H1 (cell line): ENCODE data around the gene TPP2. TPM values are rescaled to one million over a fixed set of nuclear protein-coding genes. Genes with fewer than 3 reads are reported as not detected.

Experiments used
- CTCF ChIA-PET: fragments of 300-600 bp; sonication (Branson Sonifier 250); formaldehyde crosslinking; loops from one replicate; lab custom pipeline; 2021; ENCODE audit not compliant: partially characterized antibody; lab: Charles Lee
- POLR2A ChIA-PET: fragments of 300-600 bp; sonication (Branson Sonifier 250); formaldehyde crosslinking; loops from one replicate; lab custom pipeline; 2021; ENCODE audit warnings: inconsistent platforms; ENCODE audit not compliant: partially characterized antibody; lab: Charles Lee
- DNase-seq, 2 experiments: peaks; one replicate each; pipeline versions ENCODE4 v3.0.0 to v3.0.0-alpha.2; 2010 to 2022; ENCODE audit warnings: low spot score in 2 of 2, low read depth in 1 of 2, mixed read lengths in 1 of 2
- FAIRE-seq: peaks from 2 replicates; lab custom pipeline; 2011; peaks lifted over from hg19 to GRCh38; lab: Jason Lieb, UNC
- H2AFZ ChIP-seq: 2 replicates; pipeline ENCODE4 v1.8.1; 2012; ENCODE audit warnings: low read length, inconsistent platforms
- H2AK5ac ChIP-seq: 2 replicates; pipeline ENCODE4 v1.6.1; 2013; ENCODE audit warnings: low read depth, low read length
- H2BK120ac ChIP-seq: replicated peaks from 2 replicates; pipeline ENCODE3; 2013; ENCODE audit warnings: low read depth, low read length, inconsistent platforms
- H2BK12ac ChIP-seq: 2 replicates; pipeline ENCODE4 v1.6.1; 2013; ENCODE audit warnings: low read depth, low read length
- H2BK15ac ChIP-seq: 2 replicates; pipeline ENCODE4 v1.6.1; 2013; ENCODE audit warnings: low read length
- H2BK20ac ChIP-seq: 2 replicates; pipeline ENCODE4 v1.6.1; 2013; ENCODE audit warnings: low read length
- H2BK5ac ChIP-seq: 2 replicates; pipeline ENCODE4 v1.6.1; 2013; ENCODE audit warnings: low read depth, low read length
- H3K14ac ChIP-seq: 2 replicates; pipeline ENCODE4 v1.6.1; 2013; ENCODE audit warnings: inconsistent platforms; ENCODE audit not compliant: insufficient read length
- H3K18ac ChIP-seq: 2 replicates; pipeline ENCODE4 v1.6.1; 2013; ENCODE audit warnings: low read length; ENCODE audit errors: extremely low read depth
- H3K23ac ChIP-seq: 2 replicates; pipeline ENCODE4 v1.6.1; 2013; ENCODE audit warnings: inconsistent platforms; ENCODE audit not compliant: insufficient read length
- H3K23me2 ChIP-seq: 2 replicates; pipeline ENCODE4 v1.6.1; 2013; ENCODE audit warnings: low read depth, low read length
- H3K27ac ChIP-seq: 2 replicates; pipeline ENCODE4 v1.6.1; 2011; ENCODE audit warnings: low read depth, low read length, inconsistent platforms
- H3K27me3 ChIP-seq, 4 experiments: replicated peaks in 1 of 4; 1 replicate in 1 of 4; 2 replicates in 3 of 4; pipeline versions ENCODE4 v1.6.1 to v1.8.1; 2011 to 2013; ENCODE audit warnings: low read length in 3 of 4, mild to moderate bottlenecking in 3 of 4, inconsistent platforms in 2 of 4, mixed read lengths in 2 of 4, moderate library complexity in 1 of 4; ENCODE audit not compliant: control insufficient read depth in 3 of 4, insufficient read depth in 3 of 4; ENCODE audit errors: extremely low read depth in 1 of 4
- H3K36me3 ChIP-seq, 4 experiments: 2 replicates each; pipeline versions ENCODE4 v1.6.1 to v1.8.1; 2011 to 2013; ENCODE audit warnings: mild to moderate bottlenecking in 4 of 4, low read length in 3 of 4, moderate library complexity in 2 of 4, control low read depth in 1 of 4, inconsistent platforms in 1 of 4; ENCODE audit not compliant: insufficient read depth in 4 of 4, control insufficient read depth in 2 of 4
- H3K4ac ChIP-seq: replicated peaks from 2 replicates; pipeline ENCODE3; 2013; ENCODE audit warnings: low read length, low read depth, mixed read lengths, inconsistent platforms; ENCODE audit not compliant: insufficient read length
- H3K4me1 ChIP-seq, 4 experiments: replicated peaks in 1 of 4; 1 replicate in 1 of 4; 2 replicates in 3 of 4; pipeline versions ENCODE4 v1.6.1 to v1.8.1; 2011 to 2013; ENCODE audit warnings: low read length in 3 of 4, inconsistent platforms in 2 of 4, mixed read lengths in 1 of 4; ENCODE audit not compliant: insufficient read depth in 4 of 4, control insufficient read depth in 3 of 4
- H3K4me2 ChIP-seq, 2 experiments: 2 replicates each; pipeline versions ENCODE4 v1.6.1 to v1.8.1; 2011 to 2013; ENCODE audit warnings: low read depth in 2 of 2, low read length in 2 of 2, control low read depth in 1 of 2, inconsistent platforms in 1 of 2, mild to moderate bottlenecking in 1 of 2; ENCODE audit not compliant: insufficient read depth in 1 of 2
- H3K4me3 ChIP-seq, 4 experiments: fragments of 200-600, 300-600 bp in 1 of 4; sonication (generic), shearing (Covaris generic), sonication (Bioruptor Twin) in 1 of 4; 2 replicates each; pipeline versions ENCODE4 v1.5.1 to v1.8.1; 2011 to 2016; ENCODE audit warnings: low read length in 4 of 4, low read depth in 3 of 4, control low read depth in 2 of 4, inconsistent platforms in 2 of 4, mild to moderate bottlenecking in 2 of 4, mixed read lengths in 1 of 4, moderate library complexity in 1 of 4; ENCODE audit not compliant: insufficient read depth in 2 of 4; ENCODE audit errors: extremely low read depth in 1 of 4
- H3K56ac ChIP-seq: replicated peaks from 2 replicates; pipeline ENCODE3; 2013; ENCODE audit warnings: low read depth, mild to moderate bottlenecking, mixed read lengths, low read length, inconsistent platforms; ENCODE audit not compliant: insufficient read length
- H3K79me1 ChIP-seq: 2 replicates; pipeline ENCODE4 v1.6.1; 2013; ENCODE audit warnings: low read depth, low read length, control low read depth
- H3K79me2 ChIP-seq, 2 experiments: 2 replicates each; pipeline versions ENCODE4 v1.6.1 to v1.8.1; 2012 to 2013; ENCODE audit warnings: low read length in 2 of 2, mild to moderate bottlenecking in 2 of 2, inconsistent platforms in 1 of 2; ENCODE audit not compliant: insufficient read depth in 2 of 2, control insufficient read depth in 1 of 2
- H3K9ac ChIP-seq, 4 experiments: replicated peaks in 1 of 4; 1 replicate in 1 of 4; 2 replicates in 3 of 4; pipeline versions ENCODE4 v1.6.1 to v1.8.1; 2011 to 2013; ENCODE audit warnings: low read depth in 3 of 4, low read length in 3 of 4, control low read depth in 2 of 4, mild to moderate bottlenecking in 2 of 4, moderate library complexity in 2 of 4, inconsistent platforms in 1 of 4; ENCODE audit errors: extremely low read depth in 1 of 4
- H3K9me3 ChIP-seq, 2 experiments: 2 replicates each; pipeline versions ENCODE4 v1.6.1 to v1.8.1; 2012 to 2013; ENCODE audit warnings: mild to moderate bottlenecking in 2 of 2, moderate library complexity in 2 of 2, control low read depth in 1 of 2, inconsistent platforms in 1 of 2, low read depth in 1 of 2, low read length in 1 of 2, mixed read lengths in 1 of 2; ENCODE audit not compliant: insufficient read depth in 2 of 2
- H4K20me1 ChIP-seq, 2 experiments: replicated peaks in 1 of 2; 2 replicates each; pipeline versions ENCODE3 to v1.8.1; 2011 to 2013; ENCODE audit warnings: inconsistent platforms in 2 of 2, low read length in 2 of 2, mild to moderate bottlenecking in 1 of 2; ENCODE audit not compliant: insufficient read depth in 2 of 2, control insufficient read depth in 1 of 2
- H4K5ac ChIP-seq: 2 replicates; pipeline ENCODE4 v1.6.1; 2013; ENCODE audit warnings: low read length, low read depth, mixed read lengths, inconsistent platforms; ENCODE audit not compliant: insufficient read length
- H4K8ac ChIP-seq: 2 replicates; pipeline ENCODE4 v1.8.0; 2013; ENCODE audit warnings: mild to moderate bottlenecking, moderate library complexity, low read length, inconsistent platforms; ENCODE audit not compliant: insufficient read depth; ENCODE audit errors: extremely low read depth
- H4K91ac ChIP-seq: replicated peaks from 2 replicates; pipeline ENCODE3; 2013; ENCODE audit warnings: low read length, mixed read lengths, inconsistent platforms; ENCODE audit not compliant: insufficient read length
- CBX5 ChIP-seq: fragments of 300-800, 300-1000 bp; sonication (generic); IDR thresholded peaks from 2 replicates; pipeline ENCODE4 v1.7.1; 2016; ENCODE audit warnings: antibody characterized with exemption, low read length, low read depth
- CTBP2 ChIP-seq: IDR thresholded peaks from 2 replicates; pipeline ENCODE4 v1.7.0; 2011; ENCODE audit warnings: borderline replicate concordance, mild to moderate bottlenecking, moderate library complexity, mixed read lengths, low read length; ENCODE audit not compliant: insufficient read depth, insufficient read length
- GABPA ChIP-seq: IDR thresholded peaks from 2 replicates; pipeline ENCODE4 v1.6.1; 2011; ENCODE audit warnings: mild to moderate bottlenecking, low read length, moderate library complexity, borderline replicate concordance; ENCODE audit not compliant: insufficient read depth
- GTF2F1 ChIP-seq: IDR thresholded peaks from 2 replicates; pipeline ENCODE4 v1.6.1; 2012; ENCODE audit warnings: low read depth, low read length, improper control_type of control experiment, borderline replicate concordance
- HDAC2 ChIP-seq, 2 experiments: fragments of 300-600 bp in 1 of 2; sonication (generic) in 1 of 2; IDR thresholded peaks; 2 replicates each; pipeline ENCODE4 v1.6.1; 2011 to 2012; ENCODE audit warnings: low read depth in 2 of 2, low read length in 2 of 2, mild to moderate bottlenecking in 2 of 2, moderate library complexity in 2 of 2, borderline replicate concordance in 1 of 2, inconsistent platforms in 1 of 2
- RBBP5 ChIP-seq: IDR thresholded peaks from 2 replicates; pipeline ENCODE4 v1.7.1; 2012; ENCODE audit warnings: low read depth, mild to moderate bottlenecking, inconsistent platforms, low read length, moderate library complexity, borderline replicate concordance
- SRF ChIP-seq: IDR thresholded peaks from 2 replicates; pipeline ENCODE4 v1.6.1; 2011; ENCODE audit warnings: mild to moderate bottlenecking, low read depth, low read length, moderate library complexity
- TBP ChIP-seq: IDR thresholded peaks from 2 replicates; pipeline ENCODE4 v1.6.1; 2011; ENCODE audit warnings: low read depth, low read length, improper control_type of control experiment
- TCF12 ChIP-seq: IDR thresholded peaks from 2 replicates; pipeline ENCODE4 v1.6.1; 2011; ENCODE audit warnings: low read depth, mild to moderate bottlenecking, low read length
- WGBS, 2 experiments: shearing (Covaris generic) in 1 of 2; methylation state at CpG; one replicate each; pipeline versions ENCODE4 v1.1.6 to v1.1.7; 2013 to 2015; ENCODE audit warnings: low lambda C conversion rate in 2 of 2, mixed read lengths in 2 of 2, inconsistent platforms in 1 of 2, low coverage in 1 of 2, missing lambda C conversion rate in 1 of 2; ENCODE audit not compliant: insufficient replicate concordance in 2 of 2, insufficient coverage in 1 of 2, insufficient read length in 1 of 2; ENCODE audit errors: extremely low coverage in 1 of 2, missing lambda C conversion rate in 1 of 2; 5-methylcytosine and 5-hydroxymethylcytosine counted together
- polyA plus RNA-seq, 7 experiments: library from polyadenylated mRNA; depleted of rRNA in 3 of 7; stranded (reverse) in 5 of 7; unstranded in 2 of 7; fragments of >200 nt in 5 of 7; fragments of 200-250 nt in 2 of 7; gene quantifications; 1 replicate in 5 of 7; 2 replicates in 1 of 7; 4 replicates in 1 of 7; pipeline versions ENCODE4 v1.2.1 to v1.2.3, GENCODE V29; 2011 to 2013; ENCODE audit warnings: missing spikeins in 2 of 7, mixed read lengths in 2 of 7
- total RNA-seq: library from RNA; stranded (reverse); fragmentation: NEBNext Ultra II Directional; extraction: Animal tissue kit (Norgen Biotek cat#: 25700); gene quantifications from 2 replicates; pipeline ENCODE4 v1.2.1, GENCODE V29; 2021

The TPP2 gene
- total and polyA plus RNA-seq, 2 of the 8 experiments (the other 6 are each of a cell fraction or from before 2014, with no cell fraction given) = 15.9 to 85.7 TPM

GRCh38 chr13:102667911-102668310 is 71.1 kb downstream of the TPP2 start:
- Histone ChIP-seq H4K8ac (no peak overlapping the region), H3K36me3 (peaks cover 14 to 67% (median 42%) of the 10 kb centered on the region in 4 experiments), H3K4me3 (no peak overlapping the region), H3K9me3 (peaks cover 16 to 18% of the 10 kb centered on the region in 2 experiments), H3K23ac (no peak overlapping the region), H2AFZ (no peak overlapping the region), H2BK5ac (no peak overlapping the region), H4K91ac (no peak overlapping the region), H2BK120ac (no peak overlapping the region), H3K23me2 (no peaks in the 10 kb centered on the region), H3K27me3 (no peaks in the 10 kb centered on the region), H4K20me1 (no peaks in the 10 kb centered on the region), H2BK15ac (no peak overlapping the region), H3K4ac (no peak overlapping the region), H3K18ac (no peak overlapping the region), H2BK20ac (no peak overlapping the region), H3K27ac (no peak overlapping the region), H3K79me2 (no peaks in the 10 kb centered on the region), H3K4me1 (no peaks in the 10 kb centered on the region), H3K56ac (no peak overlapping the region), H3K4me2 (no peak overlapping the region), H4K5ac (no peak overlapping the region), H3K79me1 (no peaks in the 10 kb centered on the region), H3K14ac (no peak overlapping the region), H2AK5ac (no peak overlapping the region), H3K9ac (no peak overlapping the region), H2BK12ac (no peak overlapping the region)
- ChIA-PET POLR2A (no interaction called here), CTCF (interaction anchor here (1.1 kb wide), 1 partner anchor 9 kb away, joined by 5 read pairs; no protein-coding TSS in a partner anchor)
- FAIRE-seq (no peak), DNase-seq (no peak)
- WGBS, 2 experiments = 98% methylated on average over 4 of the region's 4 CpGs; no CpG with 5 or more reads in 1 of the 2 experiments
- TF ChIP-seq GTF2F1 (no peak), TBP (no peak), CBX5 (no peak), HDAC2 (IDR thresholded peaks at IDR 0.05; ENCODE audit: borderline replicate concordance in 1 of 2, low read depth in 2 of 2, low read length in 2 of 2) (no peak), TCF12 (no peak), CTBP2 (no peak), GABPA (no peak), SRF (no peak), RBBP5 (no peak)
